HUES6 (cell line): Measurements from ENCODE around the gene TTC29.
"Not testable (repeated sequence)": the region's sequence is repeated elsewhere in the genome, so short reads cannot be mapped to it uniquely, and the experiment has no call there.

Experiments used
- H3K27ac ChIP-seq: 2 replicates; pipeline ENCODE4 v1.7.0; 2013; ENCODE audit warnings: low read depth, mild to moderate bottlenecking, low read length, inconsistent platforms
- H3K27me3 ChIP-seq: 2 replicates; pipeline ENCODE4 v1.6.1; 2013; ENCODE audit warnings: low read length; ENCODE audit not compliant: control insufficient read depth, insufficient read depth
- H3K36me3 ChIP-seq: 2 replicates; pipeline ENCODE4 v1.6.1; 2013; ENCODE audit warnings: low read length; ENCODE audit not compliant: control insufficient read depth, insufficient read depth
- H3K4me1 ChIP-seq: 2 replicates; pipeline ENCODE4 v1.6.1; 2013; ENCODE audit warnings: low read length; ENCODE audit not compliant: control insufficient read depth, insufficient read depth
- H3K4me3 ChIP-seq: 2 replicates; pipeline ENCODE4 v1.5.1; 2013; ENCODE audit warnings: low read depth, low read length
- H3K9ac ChIP-seq: one replicate; pipeline ENCODE4 v1.6.1; 2013; ENCODE audit warnings: mild to moderate bottlenecking, low read length
- H3K9me3 ChIP-seq: 2 replicates; pipeline ENCODE4 v1.6.1; 2013; ENCODE audit warnings: low read depth, low read length; ENCODE audit not compliant: control insufficient read depth, insufficient read depth

TTC29 gene

DNA sequence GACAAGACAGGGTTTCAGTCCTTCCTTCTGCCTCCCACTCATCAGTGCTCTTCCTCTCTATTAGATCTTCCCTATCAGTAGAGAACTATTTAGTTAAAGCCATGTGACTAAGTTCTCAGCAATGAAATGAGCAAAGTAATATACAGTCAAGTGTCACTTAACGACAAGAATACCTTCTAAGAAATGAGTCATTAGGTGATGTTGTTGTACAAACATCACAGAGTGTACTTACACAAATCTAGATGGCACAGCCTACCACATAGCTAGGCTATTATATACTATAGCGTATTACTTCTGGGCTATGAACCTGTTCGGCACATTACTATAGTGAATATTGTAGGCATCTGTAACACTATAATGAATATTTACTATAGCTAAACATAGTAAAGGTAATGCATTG lies 235.7 kb downstream of the TTC29 start:
- Histone ChIP-seq H3K36me3 (no peaks in the 10 kb centered on the region), H3K4me3 (no peak overlapping the region), H3K27me3 (no peaks in the 10 kb centered on the region), H3K4me1 (no peaks in the 10 kb centered on the region), H3K9me3 (no peaks in the 10 kb centered on the region), H3K9ac (no peak overlapping the region), H3K27ac (no peak overlapping the region)

DNA sequence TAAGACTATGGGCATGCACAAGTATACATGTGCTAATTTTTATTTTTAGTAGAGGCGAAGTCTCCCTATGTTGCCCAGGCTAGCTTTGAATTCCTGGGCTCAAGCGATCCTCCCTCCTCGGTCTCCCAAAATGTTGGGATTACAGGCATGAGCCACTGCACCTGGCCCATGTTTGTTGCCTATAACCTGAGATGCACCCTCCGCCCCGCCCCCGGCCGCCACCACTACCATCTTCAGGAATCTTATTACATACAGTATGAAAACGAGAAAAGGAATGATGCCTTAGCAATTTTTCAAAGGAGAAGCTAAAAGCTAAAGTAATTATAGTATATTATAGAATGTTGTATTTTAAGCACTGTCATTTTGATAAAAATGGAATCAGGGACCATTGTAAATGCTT lies 245.8 kb downstream of the TTC29 start:
- H3K36me3 ChIP-seq, result no peaks in the 10 kb centered on the region
- no peaks in the 10 kb centered on the region for H3K27me3 ChIP-seq
- H3K27ac ChIP-seq, result no peak overlapping the region
- H3K4me1 ChIP-seq, result no peaks in the 10 kb centered on the region
- no peak overlapping the region for H3K4me3 ChIP-seq
- no peak overlapping the region for H3K9ac ChIP-seq
- H3K9me3 ChIP-seq, result no peaks in the 10 kb centered on the region

DNA sequence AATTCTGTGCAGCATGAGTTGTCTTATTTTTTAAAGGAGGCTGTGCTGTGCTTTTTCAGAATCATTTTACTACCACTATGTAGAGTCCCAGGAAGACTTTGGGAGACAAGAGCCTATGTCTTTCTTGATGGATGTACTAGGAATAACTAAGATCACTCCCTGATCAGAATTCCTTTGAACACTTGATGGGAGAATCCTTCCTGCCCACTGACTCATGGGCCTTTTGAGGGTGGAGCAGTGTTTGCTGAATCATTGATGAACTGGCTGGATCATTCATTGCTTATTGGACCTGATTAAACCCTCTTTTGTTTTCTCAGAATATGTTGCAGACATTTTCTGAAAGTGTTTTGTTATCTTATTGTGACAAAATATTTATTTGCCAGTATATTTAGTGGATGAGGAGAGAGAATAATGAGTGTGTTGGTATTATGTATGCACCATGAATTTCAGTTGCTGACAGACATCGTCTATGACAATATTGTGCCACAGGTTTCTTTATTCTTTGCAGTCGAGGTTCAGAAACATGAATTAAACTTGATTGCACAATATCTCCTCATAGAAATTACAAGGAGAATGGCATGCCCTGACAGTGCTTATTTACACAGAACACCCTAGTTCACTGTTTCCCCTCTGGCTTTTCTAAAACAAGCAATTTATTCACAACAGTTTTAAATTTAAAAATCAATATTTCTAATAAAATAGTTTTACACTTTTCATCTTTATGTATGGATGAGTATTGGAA lies 270.7 kb downstream of the TTC29 start:
- Histone ChIP-seq H3K9ac (no peak overlapping the region), H3K4me1 (no peaks in the 10 kb centered on the region), H3K36me3 (no peaks in the 10 kb centered on the region), H3K9me3 (no peaks in the 10 kb centered on the region), H3K27ac (no peak overlapping the region), H3K4me3 (no peak overlapping the region), H3K27me3 (peaks cover 1% of the 10 kb centered on the region; the same call in 1 of the 2 replicates)

DNA sequence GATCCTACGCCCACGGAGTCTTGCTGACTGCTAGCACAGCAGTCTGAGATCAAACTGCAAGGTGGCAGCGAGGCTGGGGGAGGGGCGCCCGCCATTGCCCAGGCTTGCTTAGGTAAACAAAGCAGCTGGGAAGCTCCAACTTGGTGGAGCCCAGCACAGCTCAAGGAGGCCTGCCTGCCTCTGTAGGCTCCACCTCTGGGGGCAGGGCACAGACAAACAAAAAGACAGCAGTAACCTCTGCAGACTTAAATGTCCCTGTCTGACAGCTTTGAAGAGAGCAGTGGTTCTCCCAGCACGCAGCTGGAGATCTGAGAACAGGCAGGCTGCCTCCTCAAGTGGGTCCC lies 281.7 kb downstream of the TTC29 start:
- not testable (repeated sequence) for H3K36me3 ChIP-seq, H3K4me1 ChIP-seq, H3K9me3 ChIP-seq, H3K9ac ChIP-seq, H3K27ac ChIP-seq
- peaks cover 40% of the 10 kb centered on the region for H3K27me3 ChIP-seq
- peak overlapping the region; percentile 48 for H3K4me3 ChIP-seq

DNA sequence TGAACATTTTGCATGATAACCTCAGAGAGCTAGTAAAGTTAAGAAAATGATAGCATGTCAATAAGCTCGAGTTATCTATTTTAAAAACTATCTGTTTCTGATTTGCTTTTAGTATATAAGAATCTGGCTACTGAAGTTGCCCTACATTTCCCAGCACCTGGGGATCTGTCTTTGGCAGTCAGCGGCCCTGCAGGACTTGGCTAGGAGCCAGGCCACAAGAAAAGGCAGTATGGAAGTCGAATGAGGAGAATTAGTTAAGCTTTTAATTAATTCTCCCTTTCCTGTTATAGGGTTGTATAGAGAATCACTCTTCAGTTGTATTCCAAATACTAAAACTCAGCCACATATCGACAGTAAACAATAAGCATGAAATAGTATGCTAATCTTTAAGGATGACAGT lies 284.3 kb downstream of the TTC29 start:
- H3K27ac ChIP-seq, result no peak overlapping the region
- H3K9ac ChIP-seq, result no peak overlapping the region
- H3K4me3 ChIP-seq, result no peak overlapping the region
- H3K4me1 ChIP-seq, result no peaks in the 10 kb centered on the region
- H3K36me3 ChIP-seq, result no peaks in the 10 kb centered on the region
- no peaks in the 10 kb centered on the region for H3K9me3 ChIP-seq
- peaks cover 65% of the 10 kb centered on the region for H3K27me3 ChIP-seq
